Sigmoid colon (tissue), 7 donors: ENCODE results near the gene SMOC2. TPM values are rescaled to one million over a fixed set of nuclear protein-coding genes. Genes with fewer than 3 reads are reported as not detected.

Experiments
- DNase-seq: peaks from one replicate; pipeline ENCODE4 v3.0.0-alpha.2; 2019
- H3K27ac ChIP-seq, 4 donors: fragments of 200-600 bp; sonication (generic); one replicate each; pipeline ENCODE4 v1.5.1; 2016 to 2019; ENCODE audit warnings: mild to moderate bottlenecking in 1 of 4
- H3K27me3 ChIP-seq, 3 donors: fragments of 200-600 bp; sonication (generic); one replicate each; pipeline ENCODE4 v1.5.1; 2019; ENCODE audit warnings: mild to moderate bottlenecking in 1 of 3
- H3K36me3 ChIP-seq, 4 donors: fragments of 200-600 bp; sonication (generic); one replicate each; pipeline ENCODE4 v1.5.1; 2016 to 2019
- H3K4me1 ChIP-seq, 4 donors: fragments of 200-600 bp; sonication (generic); one replicate each; pipeline ENCODE4 v1.5.1; 2017 to 2019
- H3K4me3 ChIP-seq, 4 donors: fragments of 200-600 bp; sonication (generic); one replicate each; pipeline ENCODE4 v1.5.1; 2017 to 2019; ENCODE audit warnings: mild to moderate bottlenecking in 2 of 4, moderate library complexity in 1 of 4
- H3K9me3 ChIP-seq, 4 donors: fragments of 200-600 bp in 3 of 4; sonication (generic) in 3 of 4; one replicate each; pipeline versions ENCODE4 v1.5.1 to v1.6.1; 2013 to 2019
- EP300 ChIP-seq, 4 donors: sonication (generic); formaldehyde crosslinking; IDR thresholded peaks; one replicate each; pipeline ENCODE4 v1.6.1; 2017; ENCODE audit warnings: antibody characterized with exemption in 4 of 4
- POLR2A ChIP-seq, 2 donors: fragments of 450-650 bp; IDR thresholded peaks; one replicate each; pipeline ENCODE4 v1.6.1; 2016; ENCODE audit warnings: antibody characterized with exemption in 2 of 2, mild to moderate bottlenecking in 2 of 2, moderate library complexity in 2 of 2
- POLR2AphosphoS5 ChIP-seq, 4 donors: sonication (generic); formaldehyde crosslinking; IDR thresholded peaks; one replicate each; pipeline ENCODE4 v1.6.1; 2017; ENCODE audit warnings: antibody characterized with exemption in 4 of 4
- WGBS, 2 donors: extraction: QIAGEN DNeasy Blood & Tissue Kit; methylation state at CpG; one replicate each; pipeline ENCODE4 v1.1.7; 2013; 5-methylcytosine and 5-hydroxymethylcytosine counted together
- intact Hi-C: fragments of 100-400 bp; cut with DNase I; formaldehyde crosslinking; loops from one replicate; pipeline ENCODE4 v1.15.1; 2023
- polyA plus RNA-seq, 3 donors: library from polyadenylated mRNA; stranded (reverse); fragments of 200-250 nt; gene quantifications; one replicate each; pipeline ENCODE4 v1.2.3, GENCODE V29; 2013
- total RNA-seq, 4 donors: library from RNA; depleted of rRNA; stranded (reverse); fragments of >200 nt; gene quantifications; one replicate each; pipeline ENCODE4 v1.1.0, GENCODE V29; 2016
- TF ChIP-seq, protein P1 (sequence below), 4 experiments: fragments of 450-650 bp in 3 of 4; fragments of 200-600 bp in 1 of 4; IDR thresholded peaks; one replicate each; pipeline ENCODE4 v1.5.1; 2016 to 2019; ENCODE audit warnings: antibody characterized with exemption in 4 of 4, mild to moderate bottlenecking in 3 of 4, moderate library complexity in 2 of 4
- donor health status: healthy with polysubstance abuse.
- donor health status: Bipolar disorder and iron deficiency.
- donor health status: healthy.

Gene SMOC2
- total and polyA plus RNA-seq, 7 donors, result 4.2 to 130 (median 33.5) TPM

- H3K27ac ChIP-seq, result no peak overlapping the region
- TF ChIP-seq POLR2AphosphoS5 (IDR thresholded peaks at IDR 0.05) (no peak), EP300 (IDR thresholded peaks at IDR 0.05) (no peak), POLR2A (IDR thresholded peaks at IDR 0.05) (no peak)
- TF ChIP-seq, protein P1, sequence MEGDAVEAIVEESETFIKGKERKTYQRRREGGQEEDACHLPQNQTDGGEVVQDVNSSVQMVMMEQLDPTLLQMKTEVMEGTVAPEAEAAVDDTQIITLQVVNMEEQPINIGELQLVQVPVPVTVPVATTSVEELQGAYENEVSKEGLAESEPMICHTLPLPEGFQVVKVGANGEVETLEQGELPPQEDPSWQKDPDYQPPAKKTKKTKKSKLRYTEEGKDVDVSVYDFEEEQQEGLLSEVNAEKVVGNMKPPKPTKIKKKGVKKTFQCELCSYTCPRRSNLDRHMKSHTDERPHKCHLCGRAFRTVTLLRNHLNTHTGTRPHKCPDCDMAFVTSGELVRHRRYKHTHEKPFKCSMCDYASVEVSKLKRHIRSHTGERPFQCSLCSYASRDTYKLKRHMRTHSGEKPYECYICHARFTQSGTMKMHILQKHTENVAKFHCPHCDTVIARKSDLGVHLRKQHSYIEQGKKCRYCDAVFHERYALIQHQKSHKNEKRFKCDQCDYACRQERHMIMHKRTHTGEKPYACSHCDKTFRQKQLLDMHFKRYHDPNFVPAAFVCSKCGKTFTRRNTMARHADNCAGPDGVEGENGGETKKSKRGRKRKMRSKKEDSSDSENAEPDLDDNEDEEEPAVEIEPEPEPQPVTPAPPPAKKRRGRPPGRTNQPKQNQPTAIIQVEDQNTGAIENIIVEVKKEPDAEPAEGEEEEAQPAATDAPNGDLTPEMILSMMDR (IDR thresholded peaks at IDR 0.05), result no peak
- peaks cover 0 to 2% (median 0%) of the 10 kb centered on the region in 4 donors for H3K4me1 ChIP-seq
- no peaks in the 10 kb centered on the region for H3K27me3 ChIP-seq
- H3K36me3 ChIP-seq, result no peaks in the 10 kb centered on the region
- no peaks in the 10 kb centered on the region for H3K9me3 ChIP-seq
- intact Hi-C loops, result no loop called here
- no peak overlapping the region for H3K4me3 ChIP-seq
- DNase-seq, result no peak
- 86 to 89% methylated on average over 12 of the region's 12 CpGs for WGBS, 2 donors
Observed at GRCh38 chr6:168508903-168509302, 67.9 kb downstream of the SMOC2 start.

- H3K27me3 ChIP-seq, result no peaks in the 10 kb centered on the region
- peaks cover 0 to 9% (median 0%) of the 10 kb centered on the region in 4 donors for H3K4me1 ChIP-seq
- intact Hi-C loops, result no loop called here
- no peak overlapping the region for H3K4me3 ChIP-seq
- no peak for TF ChIP-seq POLR2AphosphoS5 (IDR thresholded peaks at IDR 0.05)
- TF ChIP-seq, protein P1 (IDR thresholded peaks at IDR 0.05), result no peak
- no peak for TF ChIP-seq POLR2A (IDR thresholded peaks at IDR 0.05)
- no peak for TF ChIP-seq EP300 (IDR thresholded peaks at IDR 0.05)
- peak overlapping the region in 1 of 4 donors; percentile 16 for H3K27ac ChIP-seq
- no peak for DNase-seq
- H3K9me3 ChIP-seq, result no peaks in the 10 kb centered on the region
- 69 to 70% methylated on average over 8 of the region's 8 CpGs for WGBS, 2 donors
- H3K36me3 ChIP-seq, result no peaks in the 10 kb centered on the region
Observed at GRCh38 chr6:168513766-168514165, 72.8 kb downstream of the SMOC2 start.

DNA sequence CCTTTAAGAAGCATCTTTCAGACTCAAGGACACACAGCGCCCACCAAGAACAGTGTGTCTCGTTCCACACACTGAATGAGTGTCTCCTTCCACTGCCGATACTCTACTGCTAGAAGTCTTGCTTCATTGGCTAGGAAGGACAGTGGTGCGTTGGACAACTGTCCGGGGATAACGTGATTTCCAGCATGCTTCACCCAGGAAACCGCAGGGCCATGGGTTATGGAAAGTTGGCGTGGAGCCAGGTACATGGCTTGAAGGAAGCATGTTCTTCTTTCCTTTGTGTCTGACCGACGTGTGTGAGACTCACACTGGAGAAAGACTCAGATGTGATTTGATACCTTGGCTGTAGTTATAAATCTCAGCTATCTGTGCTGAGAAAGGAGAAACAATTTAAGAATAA is 73.2 kb downstream of the SMOC2 start:
- DNase-seq, result peak; percentile 84
- intact Hi-C loops, result no loop called here
- Histone ChIP-seq H3K27ac (peak overlapping the region in 1 of 4 donors; percentile 16), H3K4me1 (peaks cover 0 to 9% (median 0%) of the 10 kb centered on the region in 4 donors), H3K36me3 (no peaks in the 10 kb centered on the region), H3K27me3 (no peaks in the 10 kb centered on the region), H3K4me3 (no peak overlapping the region), H3K9me3 (no peaks in the 10 kb centered on the region)
- 45 to 57% methylated on average over 10 of the region's 10 CpGs for WGBS, 2 donors
- TF ChIP-seq POLR2AphosphoS5 (IDR thresholded peaks at IDR 0.05), result peak; percentile 10 to 47 (median 24)
- TF ChIP-seq EP300 (IDR thresholded peaks at IDR 0.05), result no peak
- TF ChIP-seq, protein P1 (IDR thresholded peaks at IDR 0.05), result no peak
- TF ChIP-seq POLR2A (IDR thresholded peaks at IDR 0.05), result no peak

DNA sequence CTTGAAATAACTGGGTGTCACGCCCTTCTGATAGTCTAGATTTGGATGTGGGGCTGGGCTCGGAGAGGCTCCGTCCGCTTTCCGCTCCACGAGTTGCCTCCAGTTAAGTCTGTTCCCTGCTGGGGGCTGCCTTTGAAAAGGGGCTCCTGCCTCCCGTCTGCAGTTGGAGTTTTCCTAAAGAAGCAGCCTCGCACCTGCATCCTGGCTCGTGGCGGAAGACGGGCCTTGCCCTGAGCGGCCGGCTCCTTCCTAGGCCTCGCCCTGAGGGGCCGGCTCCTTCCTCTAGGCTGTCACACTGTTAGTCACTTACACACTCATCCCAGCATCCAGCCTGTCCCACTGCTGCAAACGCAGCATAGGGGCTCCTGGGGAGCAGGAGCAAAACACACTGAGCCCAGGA is 74.4 kb downstream of the SMOC2 start:
- no peak for TF ChIP-seq EP300 (IDR thresholded peaks at IDR 0.05)
- TF ChIP-seq POLR2AphosphoS5 (IDR thresholded peaks at IDR 0.05), result no peak
- TF ChIP-seq POLR2A (IDR thresholded peaks at IDR 0.05), result no peak
- TF ChIP-seq, protein P1 (IDR thresholded peaks at IDR 0.05), result no peak
- intact Hi-C loops, result no loop called here
- no peak overlapping the region for H3K4me3 ChIP-seq
- H3K27ac ChIP-seq, result no peak overlapping the region
- WGBS, 2 donors, result 60 to 64% methylated on average over 16 of the region's 16 CpGs
- H3K27me3 ChIP-seq, result no peaks in the 10 kb centered on the region
- no peak for DNase-seq
- H3K9me3 ChIP-seq, result no peaks in the 10 kb centered on the region
- H3K4me1 ChIP-seq, result peaks cover 0 to 9% (median 0%) of the 10 kb centered on the region in 4 donors
- H3K36me3 ChIP-seq, result no peaks in the 10 kb centered on the region
